SK-N-MC (cell line): Measurements from ENCODE around the gene TEKT5.

Experiments
- DNase-seq: peaks from one replicate; pipeline ENCODE4 v3.0.0-alpha.2; 2011; ENCODE audit warnings: low read depth, low spot score
- H3K27ac ChIP-seq: fragments of 200-600 bp; sonication (generic); 2 replicates; pipeline ENCODE4 v1.5.1; 2016; ENCODE audit warnings: mixed run types
- H3K36me3 ChIP-seq: fragments of 200-600 bp; sonication (generic); 2 replicates; pipeline ENCODE4 v1.6.1; 2017; ENCODE audit warnings: antibody characterized with exemption, low read length, mixed read lengths; ENCODE audit not compliant: insufficient read depth
- H3K4me3 ChIP-seq: fragments of 200-600 bp; sonication (generic); 2 replicates; pipeline ENCODE4 v1.5.1; 2016
- H3K9ac ChIP-seq: fragments of 200-600 bp; sonication (generic); 2 replicates; pipeline ENCODE4 v1.8.0; 2017; ENCODE audit warnings: mixed run types, mixed read lengths; ENCODE audit not compliant: insufficient read length
- H3K9me3 ChIP-seq: fragments of 200-600 bp; sonication (generic); 2 replicates; pipeline ENCODE4 v1.6.1; 2017; ENCODE audit warnings: low read depth, mild to moderate bottlenecking, antibody characterized with exemption, low read length, moderate library complexity, mixed read lengths
- EZH2 ChIP-seq: fragments of 200-600 bp; sonication (generic); IDR thresholded peaks from one replicate; pipeline ENCODE4 v1.6.1; 2017; ENCODE audit warnings: antibody characterized with exemption
- FOXP2 ChIP-seq: optimal IDR thresholded peaks from 2 replicates; pipeline ENCODE3; 2011; ENCODE audit warnings: mild to moderate bottlenecking, moderate library complexity; ENCODE audit not compliant: insufficient read depth; ENCODE audit errors: extremely low read length, control extremely low read depth
- POLR2AphosphoS5 ChIP-seq: IDR thresholded peaks from 2 replicates; pipeline ENCODE4 v1.6.1; 2012; ENCODE audit warnings: mild to moderate bottlenecking, low read depth, low read length, borderline replicate concordance

The TEKT5 gene

DNA sequence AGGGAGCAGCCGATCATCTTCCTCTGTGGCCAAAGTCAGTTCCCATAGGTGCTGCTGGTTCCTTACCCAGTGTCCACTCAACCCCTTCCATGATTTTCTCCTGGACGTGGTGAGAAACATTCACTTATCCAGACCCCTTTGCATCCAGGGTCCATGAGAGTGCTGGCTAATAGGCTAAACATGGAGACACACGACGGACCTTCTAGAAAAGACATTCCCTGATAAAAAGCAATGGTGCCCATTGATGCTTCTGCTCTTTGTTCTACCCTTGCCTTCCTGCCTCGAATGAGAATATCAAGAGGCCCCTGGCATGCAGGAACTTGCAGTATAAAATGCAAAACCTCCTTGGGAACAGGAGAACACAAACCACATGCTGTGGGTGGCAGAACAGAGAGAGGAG lies 2.3 kb downstream of the TEKT5 start:
- Histone ChIP-seq H3K9me3 (no peaks in the 10 kb centered on the region), H3K9ac (no peak overlapping the region), H3K4me3 (no peak overlapping the region), H3K36me3 (no peaks in the 10 kb centered on the region), H3K27ac (no peak overlapping the region)
- DNase-seq, result no peak
- TF ChIP-seq FOXP2, result no peak
- no peak for TF ChIP-seq EZH2
- TF ChIP-seq POLR2AphosphoS5, result no peak

DNA sequence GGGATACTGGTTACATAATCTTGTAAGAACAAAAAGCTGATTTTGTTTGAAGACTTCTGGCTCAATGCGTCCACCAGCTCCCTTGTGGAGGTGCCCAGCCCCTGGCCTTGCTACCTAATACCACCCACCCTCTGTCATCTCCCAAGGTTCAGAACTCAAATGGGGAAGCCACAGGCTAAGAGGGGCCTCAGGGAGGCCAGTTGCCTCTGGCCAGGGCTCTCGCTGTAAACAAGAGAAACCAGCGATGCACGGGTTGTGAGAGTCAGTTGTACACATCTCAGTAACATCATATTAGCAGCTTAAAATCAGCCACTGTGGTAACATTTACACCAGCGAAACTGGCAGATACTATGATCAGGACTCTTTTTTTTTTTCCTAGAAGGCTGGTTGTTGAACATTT lies 6.0 kb downstream of the TEKT5 start:
- TF ChIP-seq POLR2AphosphoS5 (no peak), EZH2 (no peak), FOXP2 (no peak)
- Histone ChIP-seq H3K27ac (no peak overlapping the region), H3K9ac (no peak overlapping the region), H3K36me3 (no peaks in the 10 kb centered on the region), H3K9me3 (no peaks in the 10 kb centered on the region), H3K4me3 (no peak overlapping the region)
- DNase-seq, result no peak

DNA sequence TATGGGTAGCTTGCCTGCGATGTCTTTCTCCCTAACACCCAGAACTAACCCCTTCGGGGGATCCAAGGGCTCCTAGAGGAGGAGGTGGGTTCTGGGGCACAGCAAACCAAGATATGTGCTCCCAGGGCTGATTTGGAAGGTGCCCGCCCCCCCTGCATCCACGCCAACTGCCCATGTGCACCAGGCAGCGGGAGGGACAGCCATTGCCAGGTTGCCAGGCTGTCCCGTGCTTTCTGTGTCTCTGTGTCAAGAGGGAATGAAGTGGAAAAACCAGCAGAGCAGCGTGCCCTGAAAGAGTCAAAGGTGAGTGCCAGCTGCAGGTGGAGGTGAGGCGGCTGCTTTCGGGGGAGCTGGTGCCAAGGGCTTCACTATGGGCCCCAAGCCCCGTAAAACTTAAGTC lies 6.4 kb downstream of the TEKT5 start:
- Histone ChIP-seq H3K9me3 (no peaks in the 10 kb centered on the region), H3K36me3 (no peaks in the 10 kb centered on the region), H3K27ac (no peak overlapping the region), H3K9ac (no peak overlapping the region), H3K4me3 (no peak overlapping the region)
- TF ChIP-seq FOXP2 (no peak), EZH2 (no peak), POLR2AphosphoS5 (no peak)
- no peak for DNase-seq

DNA sequence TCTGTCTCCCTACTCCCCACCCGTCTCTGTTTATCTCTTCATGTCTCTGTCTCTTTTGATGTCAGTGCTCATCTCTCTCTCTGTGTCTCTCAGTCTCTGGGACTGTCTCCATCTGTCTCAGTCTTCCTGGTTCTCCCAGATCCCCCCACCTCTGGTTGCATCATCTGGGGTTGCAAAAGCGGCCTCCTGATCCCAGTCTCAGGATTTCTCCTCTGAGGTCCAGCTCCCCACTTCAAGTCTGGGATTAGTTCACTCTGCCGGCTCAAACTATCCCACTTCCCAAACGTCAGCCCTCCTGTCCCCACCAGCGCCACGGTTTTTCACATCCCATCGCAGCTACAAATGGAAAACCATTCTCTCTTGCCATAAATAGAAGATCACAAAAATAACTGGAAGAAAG lies 9.0 kb downstream of the TEKT5 start:
- DNase-seq, result no peak
- no peak overlapping the region for H3K9ac ChIP-seq
- no peak for TF ChIP-seq EZH2
- TF ChIP-seq FOXP2, result no peak
- no peak for TF ChIP-seq POLR2AphosphoS5
- H3K27ac ChIP-seq, result no peak overlapping the region
- no peak overlapping the region for H3K4me3 ChIP-seq
- no peaks in the 10 kb centered on the region for H3K36me3 ChIP-seq
- H3K9me3 ChIP-seq, result no peaks in the 10 kb centered on the region

DNA sequence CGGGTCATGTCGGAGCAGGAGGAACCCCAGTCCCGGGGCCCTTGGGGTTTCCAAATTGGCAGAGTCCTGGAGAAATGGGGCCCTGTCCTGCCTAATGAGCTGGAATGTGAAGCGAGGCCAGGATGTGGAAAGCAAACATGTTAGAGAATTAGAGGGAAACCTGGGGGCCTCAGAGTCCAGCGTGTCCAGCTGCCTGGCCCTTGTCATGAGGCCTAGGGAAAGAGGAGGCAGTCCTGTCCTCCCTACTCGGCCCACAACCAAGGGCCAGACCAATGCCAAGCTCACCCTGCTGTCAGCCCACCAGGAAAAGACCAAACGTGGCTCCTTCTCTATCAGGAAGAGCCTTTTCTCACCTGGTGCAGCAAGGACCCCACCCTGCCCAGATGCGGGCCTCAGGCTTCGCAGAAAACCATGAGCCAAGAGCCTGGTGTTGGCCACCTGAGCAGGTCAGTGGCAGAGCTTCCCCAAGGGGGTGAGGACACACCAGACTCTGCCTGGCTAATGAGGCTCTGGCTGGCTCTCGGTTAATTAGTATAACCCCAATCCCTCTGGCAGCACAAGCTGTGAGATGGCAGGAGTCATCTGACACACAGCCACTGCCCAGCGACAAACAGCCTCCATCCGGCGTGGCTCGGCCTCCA lies 10.1 kb downstream of the TEKT5 start:
- no peak overlapping the region for H3K27ac ChIP-seq
- no peaks in the 10 kb centered on the region for H3K36me3 ChIP-seq
- no peak for TF ChIP-seq EZH2
- no peak for TF ChIP-seq FOXP2
- no peak for TF ChIP-seq POLR2AphosphoS5
- H3K4me3 ChIP-seq, result no peak overlapping the region
- H3K9ac ChIP-seq, result no peak overlapping the region
- no peaks in the 10 kb centered on the region for H3K9me3 ChIP-seq
- DNase-seq, result no peak

DNA sequence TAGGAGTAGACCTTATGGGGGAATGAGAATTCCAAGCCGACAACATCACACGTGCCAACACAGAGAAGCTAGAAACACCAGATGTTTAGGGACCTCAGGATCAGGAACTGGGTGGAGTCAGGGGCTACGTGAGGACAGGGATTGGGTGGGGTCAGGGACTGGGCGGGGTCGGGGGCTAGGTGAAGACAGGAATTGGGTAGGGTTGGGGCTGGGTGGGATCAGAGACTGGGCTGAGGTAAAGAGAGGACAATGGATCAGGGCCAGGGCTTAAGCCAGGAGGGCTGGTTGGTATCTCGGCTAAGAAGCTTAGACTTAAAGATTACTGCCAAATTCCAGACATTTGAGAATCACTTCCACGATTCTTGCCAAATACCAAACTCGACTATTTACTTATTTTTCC lies 11.6 kb downstream of the TEKT5 start:
- no peak overlapping the region for H3K27ac ChIP-seq
- TF ChIP-seq POLR2AphosphoS5, result no peak
- TF ChIP-seq EZH2, result no peak
- no peak for TF ChIP-seq FOXP2
- H3K9me3 ChIP-seq, result no peaks in the 10 kb centered on the region
- H3K36me3 ChIP-seq, result no peaks in the 10 kb centered on the region
- no peak overlapping the region for H3K4me3 ChIP-seq
- no peak overlapping the region for H3K9ac ChIP-seq
- no peak for DNase-seq

DNA sequence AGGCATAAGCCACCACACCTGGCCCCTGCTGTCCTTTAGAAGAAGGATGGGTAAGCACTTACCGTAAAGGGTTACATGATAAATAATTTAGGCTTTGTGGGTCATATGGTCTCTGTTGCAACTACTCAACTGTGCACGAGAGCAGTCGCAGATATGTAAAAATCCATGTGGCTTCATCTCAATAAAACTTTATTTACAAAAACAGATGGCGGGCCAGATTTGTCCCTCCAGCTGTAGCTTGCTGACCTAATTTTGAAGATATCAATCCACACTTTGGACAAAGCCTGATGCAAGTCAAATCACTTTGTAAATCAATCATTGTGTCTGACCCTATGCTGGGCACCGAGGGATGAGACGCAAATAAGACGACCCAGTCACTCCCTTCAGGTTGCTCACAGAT lies 12.1 kb downstream of the TEKT5 start:
- Histone ChIP-seq H3K9me3 (no peaks in the 10 kb centered on the region), H3K27ac (no peak overlapping the region), H3K36me3 (no peaks in the 10 kb centered on the region), H3K9ac (no peak overlapping the region), H3K4me3 (no peak overlapping the region)
- DNase-seq, result no peak
- no peak for TF ChIP-seq POLR2AphosphoS5
- TF ChIP-seq FOXP2, result no peak
- no peak for TF ChIP-seq EZH2

DNA sequence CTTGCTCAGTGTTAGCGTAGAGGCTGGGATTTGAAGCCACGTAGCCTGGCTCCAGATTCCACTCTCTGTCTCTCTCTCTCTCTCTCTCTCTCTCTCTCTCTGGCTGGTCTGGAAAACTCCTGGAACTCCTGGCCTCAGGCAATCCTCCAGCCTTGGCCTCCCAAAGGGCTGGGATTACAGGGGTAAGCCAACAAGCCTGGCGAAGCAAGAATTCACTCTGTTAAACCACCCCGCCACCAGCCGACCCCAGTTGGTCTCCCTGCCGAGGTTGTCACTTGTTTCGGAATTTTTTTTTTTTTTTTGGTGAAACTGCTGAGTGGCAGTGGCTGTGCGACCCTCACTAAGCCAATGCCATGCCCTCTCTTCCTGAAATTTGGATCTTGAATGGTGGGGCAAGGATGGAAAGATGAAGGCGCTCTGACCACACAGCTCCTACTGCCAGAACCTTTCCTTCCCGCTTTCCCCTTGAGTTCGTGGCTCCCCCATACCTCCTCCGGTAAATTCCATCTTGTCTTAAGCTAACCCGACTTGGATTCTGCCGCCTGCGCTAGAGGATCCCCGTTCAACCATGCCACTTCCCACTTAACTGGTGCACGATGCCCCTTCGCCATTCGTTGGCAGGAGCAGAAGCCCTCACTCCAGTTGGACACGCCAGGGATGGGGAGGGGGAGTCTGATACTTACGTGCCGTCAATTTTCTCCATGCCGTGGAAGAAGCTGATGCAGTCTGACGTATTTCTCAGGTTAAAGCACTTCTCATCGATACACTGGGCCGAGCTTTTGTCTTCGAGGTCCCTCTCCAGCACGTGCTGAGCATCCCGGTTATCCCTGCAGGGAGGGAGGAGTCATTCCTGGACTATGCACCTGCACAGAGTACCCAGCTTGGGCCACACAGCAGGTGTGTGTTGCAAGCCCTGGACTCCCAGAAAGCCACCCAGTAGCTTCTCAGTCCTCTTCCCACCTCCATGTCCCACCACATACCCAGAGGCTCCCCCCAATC lies 13.1 kb downstream of the TEKT5 start:
- no peak for DNase-seq
- no peak overlapping the region for H3K9ac ChIP-seq
- TF ChIP-seq EZH2 (no peak), POLR2AphosphoS5 (no peak), FOXP2 (no peak)

More for the DNA sequence above, 13.1 kb downstream of the TEKT5 start:
- no peaks in the 10 kb centered on the region for H3K9me3 ChIP-seq
- H3K36me3 ChIP-seq, result no peaks in the 10 kb centered on the region
- H3K27ac ChIP-seq, result no peak overlapping the region
- no peak overlapping the region for H3K4me3 ChIP-seq
